Measurements from ENCODE around the gene NTM.
"Not testable (repeated sequence)": the region's sequence is repeated elsewhere in the genome, so short reads cannot be mapped to it uniquely, and the experiment has no call there.

Gene NTM

DNA sequence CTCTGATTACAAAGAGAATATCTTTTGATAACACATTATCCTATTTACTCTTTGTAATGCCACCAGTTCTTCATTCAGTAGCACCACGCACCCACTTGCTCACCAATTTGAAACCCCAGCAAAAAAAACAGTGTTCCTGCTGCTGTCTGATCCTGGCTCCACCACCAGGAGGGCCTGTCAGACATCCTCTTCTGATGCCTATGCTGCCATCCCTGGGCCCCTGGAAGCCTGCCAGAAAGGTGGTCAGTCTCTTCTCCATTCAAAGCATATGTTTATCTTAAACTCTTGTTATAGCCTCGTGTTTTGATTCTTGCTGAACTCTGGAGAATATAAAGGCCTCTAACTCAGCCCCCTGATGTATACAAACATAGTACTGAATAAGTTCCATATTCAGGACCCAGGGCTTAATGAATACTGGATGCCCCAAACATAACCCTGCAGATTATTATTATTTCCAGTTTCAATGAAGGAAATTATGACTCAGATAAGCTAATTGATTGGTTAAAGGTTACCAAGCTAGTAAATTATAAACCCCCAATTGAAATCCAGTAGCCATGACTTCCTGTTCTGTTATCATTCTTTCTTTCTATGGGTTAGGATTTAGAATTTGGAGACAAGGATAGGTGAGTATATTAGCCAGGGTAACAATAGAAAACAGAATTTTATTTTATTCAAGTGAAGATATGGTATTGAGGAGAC lies 116.7 kb downstream of the NTM start:
- H3K36me3 ChIP-seq (ENCODE audit: insufficient read depth, low read length), result no peaks in the 10 kb centered on the region

DNA sequence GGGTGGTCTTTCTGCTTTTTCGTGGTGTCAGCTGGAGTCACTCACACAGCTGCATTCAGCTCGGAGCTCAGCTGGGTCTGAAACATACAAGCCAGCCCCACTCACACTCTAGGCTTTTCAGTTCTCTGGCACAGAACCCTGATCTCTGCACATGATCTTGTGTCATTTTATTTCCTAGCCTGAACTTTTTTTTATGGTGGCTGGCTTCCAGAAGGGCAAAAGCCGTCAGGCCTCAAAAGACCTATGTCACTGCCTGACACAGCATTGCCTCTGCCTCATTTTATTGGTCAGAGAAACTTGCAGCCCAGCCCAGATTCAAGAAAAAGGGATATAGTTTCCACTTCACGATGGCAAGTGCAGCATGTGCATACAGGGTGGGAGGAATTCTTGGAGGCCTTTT lies 117.8 kb downstream of the NTM start:
- H3K27me3 ChIP-seq (ENCODE audit: control insufficient read depth, insufficient read depth, low read length), result no peaks in the 10 kb centered on the region
- H3K4me1 ChIP-seq (ENCODE audit: control insufficient read depth, insufficient read depth, low read length), result no peaks in the 10 kb centered on the region
- H3K9ac ChIP-seq (ENCODE audit: low read depth, low read length), result no peak overlapping the region
- H3K9me3 ChIP-seq (replicated peaks; ENCODE audit: low read length), result no peaks in the 10 kb centered on the region
- H3K4me2 ChIP-seq (ENCODE audit: low read length), result no peak overlapping the region
- H3K36me3 ChIP-seq (ENCODE audit: insufficient read depth, low read length), result no peaks in the 10 kb centered on the region
- H3K4me3 ChIP-seq (ENCODE audit: low read length), result no peak overlapping the region

More for the DNA sequence above, 116.7 kb downstream of the NTM start:
- Histone ChIP-seq H3K4me3 (ENCODE audit: low read length) (no peak overlapping the region), H3K27me3 (ENCODE audit: control insufficient read depth, insufficient read depth, low read length) (no peaks in the 10 kb centered on the region), H3K4me2 (ENCODE audit: low read length) (no peak overlapping the region), H3K9ac (ENCODE audit: low read depth, low read length) (no peak overlapping the region), H3K4me1 (ENCODE audit: control insufficient read depth, insufficient read depth, low read length) (no peaks in the 10 kb centered on the region), H3K9me3 (replicated peaks; ENCODE audit: low read length) (no peaks in the 10 kb centered on the region)

GRCh38 chr11:131491503-131491902 lies 121.1 kb downstream of the NTM start:
- Histone ChIP-seq H3K27me3 (ENCODE audit: control insufficient read depth, insufficient read depth, low read length) (peaks cover 10% of the 10 kb centered on the region), H3K9ac (ENCODE audit: low read depth, low read length) (no peak overlapping the region), H3K36me3 (ENCODE audit: insufficient read depth, low read length) (no peaks in the 10 kb centered on the region), H3K4me1 (ENCODE audit: control insufficient read depth, insufficient read depth, low read length) (no peaks in the 10 kb centered on the region), H3K4me3 (ENCODE audit: low read length) (no peak overlapping the region), H3K4me2 (ENCODE audit: low read length) (no peak overlapping the region), H3K9me3 (replicated peaks; ENCODE audit: low read length) (no peaks in the 10 kb centered on the region)

GRCh38 chr11:131495423-131495822 lies 125.0 kb downstream of the NTM start:
- Histone ChIP-seq H3K4me2 (ENCODE audit: low read length) (no peak overlapping the region), H3K27me3 (ENCODE audit: control insufficient read depth, insufficient read depth, low read length) (peaks cover 10% of the 10 kb centered on the region), H3K4me1 (ENCODE audit: control insufficient read depth, insufficient read depth, low read length) (no peaks in the 10 kb centered on the region), H3K9me3 (replicated peaks; ENCODE audit: low read length) (no peaks in the 10 kb centered on the region), H3K4me3 (ENCODE audit: low read length) (no peak overlapping the region), H3K36me3 (ENCODE audit: insufficient read depth, low read length) (no peaks in the 10 kb centered on the region), H3K9ac (ENCODE audit: low read depth, low read length) (no peak overlapping the region)

- not testable (repeated sequence) for H3K4me1 ChIP-seq (ENCODE audit: control insufficient read depth, insufficient read depth, low read length); H3K36me3 ChIP-seq (ENCODE audit: insufficient read depth, low read length); H3K4me3 ChIP-seq (ENCODE audit: low read length); H3K9ac ChIP-seq (ENCODE audit: low read depth, low read length); H3K4me2 ChIP-seq (ENCODE audit: low read length); H3K9me3 ChIP-seq (replicated peaks; ENCODE audit: low read length)
- peaks cover 10% of the 10 kb centered on the region for H3K27me3 ChIP-seq (ENCODE audit: control insufficient read depth, insufficient read depth, low read length)
Measured at GRCh38 chr11:131497686-131498085, 127.3 kb downstream of the NTM start.

GRCh38 chr11:131498631-131499160 lies 128.3 kb downstream of the NTM start:
- H3K27me3 ChIP-seq (ENCODE audit: control insufficient read depth, insufficient read depth, low read length), result peaks cover 10% of the 10 kb centered on the region
- H3K4me1 ChIP-seq (ENCODE audit: control insufficient read depth, insufficient read depth, low read length), result no peaks in the 10 kb centered on the region
- H3K9ac ChIP-seq (ENCODE audit: low read depth, low read length), result no peak overlapping the region
- H3K36me3 ChIP-seq (ENCODE audit: insufficient read depth, low read length), result no peaks in the 10 kb centered on the region
- H3K4me3 ChIP-seq (ENCODE audit: low read length), result no peak overlapping the region
- H3K4me2 ChIP-seq (ENCODE audit: low read length), result no peak overlapping the region
- H3K9me3 ChIP-seq (replicated peaks; ENCODE audit: low read length), result no peaks in the 10 kb centered on the region

GRCh38 chr11:131499199-131499598 lies 128.8 kb downstream of the NTM start:
- H3K4me1 ChIP-seq (ENCODE audit: control insufficient read depth, insufficient read depth, low read length), result no peaks in the 10 kb centered on the region
- H3K27me3 ChIP-seq (ENCODE audit: control insufficient read depth, insufficient read depth, low read length), result peaks cover 10% of the 10 kb centered on the region
- H3K36me3 ChIP-seq (ENCODE audit: insufficient read depth, low read length), result no peaks in the 10 kb centered on the region
- H3K9ac ChIP-seq (ENCODE audit: low read depth, low read length), result no peak overlapping the region
- no peak overlapping the region for H3K4me3 ChIP-seq (ENCODE audit: low read length)
- no peaks in the 10 kb centered on the region for H3K9me3 ChIP-seq (replicated peaks; ENCODE audit: low read length)
- H3K4me2 ChIP-seq (ENCODE audit: low read length), result no peak overlapping the region

- Histone ChIP-seq H3K9me3 (replicated peaks; ENCODE audit: low read length) (no peaks in the 10 kb centered on the region), H3K4me3 (ENCODE audit: low read length) (no peak overlapping the region), H3K36me3 (ENCODE audit: insufficient read depth, low read length) (no peaks in the 10 kb centered on the region), H3K4me1 (ENCODE audit: control insufficient read depth, insufficient read depth, low read length) (no peaks in the 10 kb centered on the region), H3K27me3 (ENCODE audit: control insufficient read depth, insufficient read depth, low read length) (no peaks in the 10 kb centered on the region), H3K4me2 (ENCODE audit: low read length) (no peak overlapping the region), H3K9ac (ENCODE audit: low read depth, low read length) (no peak overlapping the region)
Measured at GRCh38 chr11:131503017-131503416, 132.6 kb downstream of the NTM start.

GRCh38 chr11:131504199-131504949 lies 134.0 kb downstream of the NTM start:
- Histone ChIP-seq H3K4me1 (ENCODE audit: control insufficient read depth, insufficient read depth, low read length) (no peaks in the 10 kb centered on the region), H3K27me3 (ENCODE audit: control insufficient read depth, insufficient read depth, low read length) (no peaks in the 10 kb centered on the region), H3K36me3 (ENCODE audit: insufficient read depth, low read length) (no peaks in the 10 kb centered on the region), H3K9ac (ENCODE audit: low read depth, low read length) (no peak overlapping the region), H3K4me2 (ENCODE audit: low read length) (no peak overlapping the region), H3K4me3 (ENCODE audit: low read length) (no peak overlapping the region), H3K9me3 (replicated peaks; ENCODE audit: low read length) (no peaks in the 10 kb centered on the region)

- Histone ChIP-seq H3K4me1 (ENCODE audit: control insufficient read depth, insufficient read depth, low read length) (no peaks in the 10 kb centered on the region), H3K4me2 (ENCODE audit: low read length) (no peak overlapping the region), H3K9ac (ENCODE audit: low read depth, low read length) (no peak overlapping the region)
Measured at GRCh38 chr11:131506348-131506747, 135.9 kb downstream of the NTM start.

DNA sequence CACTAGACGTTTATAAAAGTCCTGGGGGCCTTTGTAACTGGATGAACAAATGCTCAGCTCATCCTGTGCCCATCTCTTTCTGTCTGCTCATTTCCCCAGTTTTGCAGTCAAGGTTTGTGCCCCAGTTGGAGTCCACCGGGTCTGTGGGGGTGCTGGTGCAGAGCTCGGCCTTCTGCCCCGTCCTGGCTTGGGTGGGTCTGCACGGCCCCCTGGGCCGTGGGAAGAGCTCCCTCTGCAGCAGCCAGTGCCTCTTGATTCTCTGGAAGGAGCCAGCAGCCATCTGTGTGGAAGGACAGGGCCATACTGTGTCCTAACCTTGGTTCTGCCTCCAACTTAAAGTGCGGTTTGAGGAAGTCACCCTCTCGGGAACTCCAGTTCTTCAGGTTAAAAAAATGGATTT lies 140.2 kb downstream of the NTM start:
- no peak overlapping the region for H3K9ac ChIP-seq (ENCODE audit: low read depth, low read length)
- no peaks in the 10 kb centered on the region for H3K27me3 ChIP-seq (ENCODE audit: control insufficient read depth, insufficient read depth, low read length)
- H3K4me2 ChIP-seq (ENCODE audit: low read length), result no peak overlapping the region
- H3K36me3 ChIP-seq (ENCODE audit: insufficient read depth, low read length), result no peaks in the 10 kb centered on the region
- no peaks in the 10 kb centered on the region for H3K9me3 ChIP-seq (replicated peaks; ENCODE audit: low read length)
- no peak overlapping the region for H3K4me3 ChIP-seq (ENCODE audit: low read length)
- no peaks in the 10 kb centered on the region for H3K4me1 ChIP-seq (ENCODE audit: control insufficient read depth, insufficient read depth, low read length)

More at GRCh38 chr11:131506348-131506747, 135.9 kb downstream of the NTM start:
- no peaks in the 10 kb centered on the region for H3K27me3 ChIP-seq (ENCODE audit: control insufficient read depth, insufficient read depth, low read length)
- no peaks in the 10 kb centered on the region for H3K9me3 ChIP-seq (replicated peaks; ENCODE audit: low read length)
- no peak overlapping the region for H3K4me3 ChIP-seq (ENCODE audit: low read length)
- no peaks in the 10 kb centered on the region for H3K36me3 ChIP-seq (ENCODE audit: insufficient read depth, low read length)
